Psoas muscle (tissue), 8 donors: ENCODE data around the gene NLRC5. TPM values are rescaled to one million over a fixed set of nuclear protein-coding genes. Genes with fewer than 3 reads are reported as not detected.

Experiments
- ATAC-seq, 4 donors: fragments of 200-7000 bp; cut with Tn5 transposase; one replicate each; pipeline ENCODE4 v1.9.1; 2020; ENCODE audit warnings: moderate library complexity in 3 of 4, mild to moderate bottlenecking in 2 of 4
- DNase-seq, 2 donors: peaks; one replicate each; pipeline ENCODE4 v3.0.0-alpha.2; 2020
- H3K27ac ChIP-seq: fragments of 200-600 bp; one replicate; pipeline ENCODE4 v1.8.0; 2022
- H3K27me3 ChIP-seq, 3 donors: fragments of 200-600 bp in 1 of 3; one replicate each; pipeline versions ENCODE4 v1.6.1 to v1.8.0; 2013 to 2022; ENCODE audit warnings: low read length in 2 of 3, mild to moderate bottlenecking in 2 of 3, moderate library complexity in 1 of 3; ENCODE audit not compliant: insufficient read depth in 3 of 3
- H3K36me3 ChIP-seq, 2 donors: fragments of 200-600 bp in 1 of 2; one replicate each; pipeline versions ENCODE4 v1.6.1 to v1.8.0; 2013 to 2022; ENCODE audit warnings: low read depth in 1 of 2, mild to moderate bottlenecking in 1 of 2, moderate library complexity in 1 of 2; ENCODE audit not compliant: insufficient read depth in 1 of 2
- H3K4me1 ChIP-seq: fragments of 200-600 bp; one replicate; pipeline ENCODE4 v1.8.0; 2022
- H3K4me3 ChIP-seq: fragments of 200-600 bp; one replicate; pipeline ENCODE4 v1.8.0; 2022; ENCODE audit warnings: mild to moderate bottlenecking
- H3K9me3 ChIP-seq: fragments of 200-600 bp; one replicate; pipeline ENCODE4 v1.8.0; 2022
- WGBS, 3 donors: extraction: QIAGEN DNeasy Blood & Tissue Kit; methylation state at CpG; one replicate each; pipeline versions ENCODE4 v1.1.6 to v1.1.7; 2013; 5-methylcytosine and 5-hydroxymethylcytosine counted together
- intact Hi-C, 2 donors: fragments of 100-400 bp; cut with DNase I; formaldehyde crosslinking; loops; one replicate each; pipeline versions ENCODE4 v1.11.0 to v1.14.2; 2022
- polyA plus RNA-seq, 3 donors: library from polyadenylated mRNA; stranded (reverse); fragments of 200-250 nt; gene quantifications; one replicate each; pipeline ENCODE4 v1.2.3, GENCODE V29; 2013
- total RNA-seq, 4 donors: library from RNA; stranded (reverse); fragmentation: NEBNext Ultra II Directional in 2 of 4; extraction: Animal tissue kit (Norgen Biotek cat#: 25700) in 2 of 4; gene quantifications; one replicate each; pipeline versions ENCODE4 v1.2.1 to v1.2.4, GENCODE V29; 2021 to 2023
- TF ChIP-seq, protein P1 (sequence below): fragments of 200-600 bp; IDR thresholded peaks from one replicate; pipeline ENCODE4 v1.8.0; 2022; ENCODE audit warnings: antibody characterized with exemption
- donor health status: healthy with polysubstance abuse.
- donor health status: DM: no; HTN: no; CAD: no; lungs with moderate emphysema.
- donor health status: Bipolar disorder and iron deficiency.
- donor health status: healthy.
- donor health status: DM: yes; HTN: yes; CAD: no.
- donor health status: DM: no; HTN: no; CAD: no.
- donor health status: DM: no; HTN: no; CAD: no.
- donor health status: DM: yes; HTN: yes; CAD: no.

Gene NLRC5
- total and polyA plus RNA-seq, 7 donors = 2.3 to 13.6 (median 6.4) TPM

DNA sequence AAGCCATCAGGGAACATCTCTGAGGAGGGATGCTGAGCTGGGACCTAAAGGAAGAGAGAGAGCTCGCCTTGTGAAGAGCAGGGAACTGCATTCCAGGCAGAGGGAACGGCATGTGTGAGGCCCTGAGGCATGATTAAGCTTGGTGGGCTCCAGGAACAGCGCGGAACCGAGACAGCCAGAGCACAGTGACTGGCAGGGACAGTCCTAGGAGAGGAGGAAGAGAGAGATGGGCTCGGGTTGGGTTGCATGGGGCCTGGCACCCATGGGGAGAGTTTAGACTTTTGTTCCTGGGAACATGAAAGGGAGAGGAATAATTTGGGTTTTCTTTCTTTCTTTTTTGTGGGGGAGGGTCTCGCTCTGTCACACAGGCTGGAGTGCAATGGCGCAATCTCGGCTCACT, 63.8 kb downstream of the NLRC5 start:
- DNase-seq (no peak), ATAC-seq (no peak)
- Histone ChIP-seq H3K27me3 (no peaks in the 10 kb centered on the region), H3K9me3 (no peaks in the 10 kb centered on the region), H3K4me3 (no peak overlapping the region), H3K4me1 (no peaks in the 10 kb centered on the region), H3K36me3 (no peaks in the 10 kb centered on the region), H3K27ac (no peak overlapping the region)
- 82 to 94% (median 91%) methylated on average over 8 to 9 of the region's 9 CpGs for WGBS, 3 donors
- intact Hi-C loops = no loop called here
- TF ChIP-seq, protein P1, sequence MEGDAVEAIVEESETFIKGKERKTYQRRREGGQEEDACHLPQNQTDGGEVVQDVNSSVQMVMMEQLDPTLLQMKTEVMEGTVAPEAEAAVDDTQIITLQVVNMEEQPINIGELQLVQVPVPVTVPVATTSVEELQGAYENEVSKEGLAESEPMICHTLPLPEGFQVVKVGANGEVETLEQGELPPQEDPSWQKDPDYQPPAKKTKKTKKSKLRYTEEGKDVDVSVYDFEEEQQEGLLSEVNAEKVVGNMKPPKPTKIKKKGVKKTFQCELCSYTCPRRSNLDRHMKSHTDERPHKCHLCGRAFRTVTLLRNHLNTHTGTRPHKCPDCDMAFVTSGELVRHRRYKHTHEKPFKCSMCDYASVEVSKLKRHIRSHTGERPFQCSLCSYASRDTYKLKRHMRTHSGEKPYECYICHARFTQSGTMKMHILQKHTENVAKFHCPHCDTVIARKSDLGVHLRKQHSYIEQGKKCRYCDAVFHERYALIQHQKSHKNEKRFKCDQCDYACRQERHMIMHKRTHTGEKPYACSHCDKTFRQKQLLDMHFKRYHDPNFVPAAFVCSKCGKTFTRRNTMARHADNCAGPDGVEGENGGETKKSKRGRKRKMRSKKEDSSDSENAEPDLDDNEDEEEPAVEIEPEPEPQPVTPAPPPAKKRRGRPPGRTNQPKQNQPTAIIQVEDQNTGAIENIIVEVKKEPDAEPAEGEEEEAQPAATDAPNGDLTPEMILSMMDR = no peak

DNA sequence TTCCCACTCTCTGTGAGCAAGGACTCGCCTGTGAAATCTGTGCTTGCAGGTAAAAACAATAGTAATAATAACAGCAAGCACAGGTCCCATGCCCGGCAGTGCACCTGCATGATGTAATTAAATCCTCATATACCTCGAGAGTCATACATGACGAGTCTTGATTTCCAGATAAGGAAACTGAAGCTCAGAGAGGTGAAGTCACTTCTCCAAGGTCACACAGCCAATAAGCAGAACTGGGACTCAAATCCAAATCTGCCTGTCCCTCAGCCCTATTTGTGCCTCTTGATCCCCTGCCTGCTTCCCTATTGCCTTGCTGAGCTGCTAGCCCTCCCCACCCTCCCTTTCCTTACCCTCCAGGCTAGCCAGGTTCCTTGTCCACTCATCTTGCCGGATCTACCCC, 65.0 kb downstream of the NLRC5 start:
- no peak overlapping the region for H3K27ac ChIP-seq
- intact Hi-C loops = no loop called here
- DNase-seq = no peak
- no peaks in the 10 kb centered on the region for H3K9me3 ChIP-seq
- TF ChIP-seq, protein P1 = no peak
- 85 to 89% (median 86%) methylated on average over 5 of the region's 5 CpGs for WGBS, 3 donors
- H3K27me3 ChIP-seq = no peaks in the 10 kb centered on the region
- H3K36me3 ChIP-seq = no peaks in the 10 kb centered on the region
- H3K4me1 ChIP-seq = no peaks in the 10 kb centered on the region
- ATAC-seq = no peak
- no peak overlapping the region for H3K4me3 ChIP-seq

DNA sequence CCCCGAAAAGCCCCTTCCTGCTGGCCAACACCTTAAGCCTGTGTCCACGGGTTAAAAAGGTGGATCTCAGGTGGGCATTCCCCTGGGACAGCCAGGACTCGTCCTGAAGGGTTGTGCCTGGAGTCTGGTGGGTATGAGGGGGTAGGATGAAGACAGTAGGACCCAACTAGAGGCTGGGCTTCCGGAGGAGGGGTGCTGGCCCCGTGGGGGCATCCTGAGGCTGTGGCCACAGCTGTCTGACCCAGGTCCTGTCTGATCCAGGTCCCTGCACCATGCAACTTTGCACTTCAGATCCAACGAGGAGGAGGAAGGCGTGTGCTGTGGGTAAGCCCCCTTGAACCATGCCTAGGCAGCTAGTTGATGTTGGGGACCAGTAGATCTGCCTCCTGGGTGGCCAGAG, 65.4 kb downstream of the NLRC5 start:
- intact Hi-C loops = no loop called here
- Histone ChIP-seq H3K27ac (no peak overlapping the region), H3K9me3 (no peaks in the 10 kb centered on the region), H3K36me3 (no peaks in the 10 kb centered on the region), H3K27me3 (no peaks in the 10 kb centered on the region), H3K4me3 (no peak overlapping the region), H3K4me1 (no peaks in the 10 kb centered on the region)
- 70 to 76% (median 73%) methylated on average over 7 of the region's 7 CpGs for WGBS, 3 donors
- no peak for DNase-seq
- ATAC-seq = no peak
- TF ChIP-seq, protein P1 = no peak

DNA sequence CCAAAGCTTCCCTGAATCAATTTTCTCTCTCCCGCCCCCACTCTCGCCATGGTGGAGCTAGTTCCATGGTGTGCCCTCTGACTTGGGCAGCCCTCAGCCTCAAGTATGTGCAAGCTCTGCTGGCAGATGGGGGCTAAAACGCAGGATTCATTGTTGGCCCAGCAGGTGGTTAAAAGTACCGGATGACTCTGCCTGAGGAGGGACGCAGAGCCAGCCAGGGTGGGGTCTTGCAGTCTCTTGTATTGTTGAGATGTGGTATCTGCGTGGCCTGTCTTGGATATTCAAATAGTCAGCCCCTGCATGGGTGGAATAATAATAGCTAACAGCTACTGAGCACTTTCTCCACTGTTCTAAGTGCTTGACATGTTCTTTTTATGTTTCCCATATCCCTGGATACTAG, 66.3 kb downstream of the NLRC5 start:
- Histone ChIP-seq H3K4me1 (peaks cover 3% of the 10 kb centered on the region), H3K9me3 (no peaks in the 10 kb centered on the region), H3K27ac (no peak overlapping the region), H3K36me3 (no peaks in the 10 kb centered on the region), H3K4me3 (no peak overlapping the region), H3K27me3 (no peaks in the 10 kb centered on the region)
- 76 to 84% (median 81%) methylated on average over 6 of the region's 6 CpGs for WGBS, 3 donors
- TF ChIP-seq, protein P1 = no peak
- DNase-seq = no peak
- ATAC-seq = no peak
- intact Hi-C loops = no loop called here

DNA sequence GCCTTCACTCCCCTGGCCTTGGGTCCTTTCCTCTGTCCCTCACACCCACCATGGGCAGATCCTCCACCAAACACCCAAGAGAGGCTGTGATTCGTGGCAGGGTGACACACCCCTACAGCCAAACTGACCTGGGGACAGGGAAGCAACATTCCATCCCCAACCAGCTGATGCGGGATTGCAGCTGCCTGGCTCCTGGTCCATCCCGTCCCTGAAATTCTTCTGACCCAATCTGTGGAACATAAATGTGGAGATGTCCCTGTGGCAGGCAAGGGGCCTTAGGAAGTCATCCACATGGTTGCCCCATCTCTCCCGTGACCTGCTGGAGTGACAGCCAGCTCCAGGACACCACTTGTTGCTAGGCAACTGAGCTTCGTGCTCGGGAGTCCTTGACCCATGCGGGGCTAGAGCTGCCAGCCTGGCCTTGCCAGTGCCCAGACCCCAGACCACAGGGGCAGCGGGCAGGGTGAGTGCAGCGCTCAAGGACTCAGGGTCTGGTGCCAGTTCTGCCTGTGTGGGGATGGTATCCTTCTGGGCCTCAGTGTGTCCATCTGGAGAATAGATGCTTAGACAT, 69.0 kb downstream of the NLRC5 start:
- DNase-seq (no peak), ATAC-seq (no peak)
- Histone ChIP-seq H3K4me1 (peaks cover 23% of the 10 kb centered on the region), H3K4me3 (no peak overlapping the region), H3K27me3 (no peaks in the 10 kb centered on the region), H3K36me3 (no peaks in the 10 kb centered on the region), H3K27ac (no peak overlapping the region), H3K9me3 (no peaks in the 10 kb centered on the region)
- intact Hi-C loops = no loop called here
- 77 to 85% (median 81%) methylated on average over 9 of the region's 9 CpGs for WGBS, 3 donors
- TF ChIP-seq, protein P1 = no peak
